Measurements from ENCODE around the gene ZNF148. TPM values are rescaled to one million over a fixed set of nuclear protein-coding genes. Genes with fewer than 3 reads are reported as not detected.

The ZNF148 gene
- total and polyA plus RNA-seq, 8 donors = 3.1 to 109 (median 10.6) TPM

DNA sequence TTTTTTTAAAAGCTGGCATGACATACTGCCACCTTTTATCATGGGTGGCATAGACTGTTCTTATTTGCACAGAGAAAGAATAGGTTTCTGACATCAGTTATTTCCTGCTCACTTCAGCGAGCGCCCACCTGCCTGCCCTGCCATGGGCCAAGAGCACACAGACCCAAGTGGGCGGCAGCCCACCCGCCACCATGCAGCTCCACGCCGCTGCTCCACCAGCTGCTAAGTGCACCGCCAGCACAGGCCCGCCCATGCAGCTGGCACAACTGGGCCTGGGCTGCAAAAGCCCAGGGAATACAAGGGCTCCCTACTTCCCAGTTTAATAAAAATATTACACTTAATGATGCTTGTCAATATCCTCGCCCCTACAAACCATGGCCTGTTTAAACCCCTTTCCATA lies 15.4 kb downstream of the ZNF148 start:
- H3K27ac ChIP-seq = no peak overlapping the region
- no peak for DNase-seq
- H3K27me3 ChIP-seq = no peaks in the 10 kb centered on the region
- H3K9me3 ChIP-seq = no peaks in the 10 kb centered on the region
- TF ChIP-seq POLR2AphosphoS5 (IDR thresholded peaks at IDR 0.05) = no peak
- no peak for TF ChIP-seq EP300 (IDR thresholded peaks at IDR 0.05)
- TF ChIP-seq POLR2A (IDR thresholded peaks at IDR 0.05) = no peak
- no peak for TF ChIP-seq CTCF (IDR thresholded peaks at IDR 0.05)
- H3K36me3 ChIP-seq = no peaks in the 10 kb centered on the region
- 91 to 96% (median 93%) methylated on average over 9 of the region's 9 CpGs for WGBS, 5 donors
- H3K4me3 ChIP-seq = no peak overlapping the region
- intact Hi-C loops (cut with DNase I; ENCODE audit: low total_unique reads) = no loop called here
- peaks cover 0 to 84% (median 36%) of the 10 kb centered on the region in 4 donors for H3K4me1 ChIP-seq

DNA sequence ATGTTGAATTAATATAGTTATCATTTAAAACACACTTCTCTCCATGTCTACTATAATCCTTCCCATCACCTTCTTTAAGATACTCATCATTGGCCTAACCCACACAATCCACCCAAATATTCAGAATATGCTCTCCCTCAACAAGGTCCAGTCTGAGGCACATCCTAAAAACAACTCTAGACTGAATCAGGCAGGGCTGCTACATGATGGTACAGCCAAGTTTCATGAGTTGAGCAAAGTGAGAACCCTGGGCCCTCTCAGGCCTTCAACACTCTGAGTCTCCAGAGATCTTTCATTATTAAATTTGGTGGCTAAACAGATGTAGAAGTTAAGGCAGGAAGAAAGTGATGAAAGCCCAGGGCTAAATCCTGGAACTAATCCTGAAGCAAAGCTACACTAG lies 16.2 kb downstream of the ZNF148 start:
- Histone ChIP-seq H3K4me1 (peaks cover 0 to 80% (median 35%) of the 10 kb centered on the region in 4 donors), H3K27me3 (no peaks in the 10 kb centered on the region), H3K36me3 (no peaks in the 10 kb centered on the region), H3K4me3 (no peak overlapping the region), H3K9me3 (no peaks in the 10 kb centered on the region), H3K27ac (no peak overlapping the region)
- TF ChIP-seq EP300 (IDR thresholded peaks at IDR 0.05) (no peak), CTCF (IDR thresholded peaks at IDR 0.05) (no peak), POLR2AphosphoS5 (IDR thresholded peaks at IDR 0.05) (no peak), POLR2A (IDR thresholded peaks at IDR 0.05) (no peak)
- intact Hi-C loops (cut with DNase I; ENCODE audit: low total_unique reads) = no loop called here
- no peak for DNase-seq

- H3K27me3 ChIP-seq = no peaks in the 10 kb centered on the region
- 88 to 93% (median 91%) methylated on average over 11 of the region's 11 CpGs for WGBS, 5 donors
These were observed 17.3 kb downstream of the ZNF148 start for GRCh38 chr3:125357837-125358236.

DNA sequence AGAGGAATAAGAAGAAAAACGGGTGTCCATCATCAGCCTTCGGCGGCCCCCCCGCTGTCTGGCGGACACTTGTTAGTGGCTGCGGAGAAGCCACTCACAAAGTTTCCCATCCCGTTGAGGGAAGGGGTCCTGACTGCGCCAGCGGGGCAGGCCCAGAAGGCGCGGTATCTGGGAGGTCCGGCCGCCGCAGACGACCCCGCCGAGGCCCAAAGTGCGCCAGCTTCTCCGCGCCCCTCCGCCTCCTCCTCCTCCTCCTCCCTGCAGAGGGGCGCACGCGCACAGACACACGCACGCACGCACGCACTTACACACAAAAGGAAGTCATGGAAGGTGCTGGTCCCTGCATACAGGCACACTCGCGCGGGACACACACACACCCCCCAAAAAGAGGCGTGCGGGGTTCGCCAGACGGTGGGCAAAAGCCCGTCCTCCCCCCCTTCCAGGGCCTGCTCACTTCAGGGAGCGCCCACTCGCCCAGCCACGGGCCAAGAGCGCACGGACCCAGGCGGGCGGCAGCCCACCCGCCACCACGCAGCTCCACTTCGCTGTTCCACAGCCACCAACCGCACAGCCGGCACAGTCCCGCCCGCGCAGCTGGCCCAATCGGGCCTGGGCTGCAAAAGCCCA lies 18.0 kb downstream of the ZNF148 start:
- peak; percentile 33 to 84 for DNase-seq
- Histone ChIP-seq H3K4me3 (peak overlapping the region; percentile 52 to 64 (median 58)), H3K36me3 (no peaks in the 10 kb centered on the region), H3K27me3 (no peaks in the 10 kb centered on the region), H3K4me1 (peaks cover 0 to 79% (median 33%) of the 10 kb centered on the region in 4 donors), H3K9me3 (no peaks in the 10 kb centered on the region), H3K27ac (peak overlapping the region; percentile 5 to 80 (median 55))
- TF ChIP-seq POLR2A (IDR thresholded peaks at IDR 0.05) = no peak
- no peak for TF ChIP-seq EP300 (IDR thresholded peaks at IDR 0.05)
- TF ChIP-seq CTCF (IDR thresholded peaks at IDR 0.05) = no peak
- TF ChIP-seq POLR2AphosphoS5 (IDR thresholded peaks at IDR 0.05) = no peak
- WGBS, 5 donors = 2 to 10% (median 3%) methylated on average over 28 to 52 of the region's 52 CpGs
- intact Hi-C loops (cut with DNase I; ENCODE audit: low total_unique reads) = no loop called here

More at GRCh38 chr3:125357837-125358236, 17.3 kb downstream of the ZNF148 start:
- H3K9me3 ChIP-seq = no peaks in the 10 kb centered on the region
- peak overlapping the region; percentile 52 to 64 (median 58) for H3K4me3 ChIP-seq
- H3K27ac ChIP-seq = peak overlapping the region in 2 of 5 donors; percentile 62 to 80
- H3K36me3 ChIP-seq = no peaks in the 10 kb centered on the region
- DNase-seq = no peak
- H3K4me1 ChIP-seq = peaks cover 0 to 78% (median 32%) of the 10 kb centered on the region in 4 donors
- no peak for TF ChIP-seq POLR2A (IDR thresholded peaks at IDR 0.05)
- no peak for TF ChIP-seq POLR2AphosphoS5 (IDR thresholded peaks at IDR 0.05)
- no peak for TF ChIP-seq EP300 (IDR thresholded peaks at IDR 0.05)
- no peak for TF ChIP-seq CTCF (IDR thresholded peaks at IDR 0.05)
- intact Hi-C loops (cut with DNase I; ENCODE audit: low total_unique reads) = no loop called here

Data from stomach (tissue), 9 donors.